ENCODE measurements around the gene TIMELESS. TPM values are rescaled to one million over a fixed set of nuclear protein-coding genes. Genes with fewer than 3 reads are reported as not detected.

The TIMELESS gene
- polyA plus RNA-seq, 1 donor (not counting 4 experiments of a cell fraction or from before 2014, with no cell fraction given): 3.5 TPM

- no peaks in the 10 kb centered on the region for H3K9me1 ChIP-seq (ENCODE audit: control insufficient read depth, extremely low read depth, insufficient read depth, low read length)
- no peaks in the 10 kb centered on the region for H4K20me1 ChIP-seq (ENCODE audit: control insufficient read depth, extremely low read depth, insufficient read depth, low read length)
- H3K4me2 ChIP-seq (ENCODE audit: control insufficient read depth, extremely low read depth, insufficient read depth, low read depth, low read length): no peak overlapping the region
- no peaks in the 10 kb centered on the region for H3K79me2 ChIP-seq (ENCODE audit: control insufficient read depth, insufficient read depth, low read length)
- H3K27me3 ChIP-seq (ENCODE audit: control insufficient read depth, extremely low read depth, insufficient read depth, low read length): peaks cover 6% of the 10 kb centered on the region
- FAIRE-seq (no peak), DNase-seq (ENCODE audit: low read depth, low spot score) (no peak)
- no peaks in the 10 kb centered on the region for H3K9me3 ChIP-seq (ENCODE audit: control insufficient read depth, low read depth, low read length)
- H3K9ac ChIP-seq (ENCODE audit: control insufficient read depth, extremely low read depth, insufficient read depth, low read length): no peak overlapping the region
- TF ChIP-seq CTCF (optimal IDR thresholded peaks at IDR 0.05 in 1 of 3, IDR thresholded peaks at IDR 0.05 in 1 of 3, conservative IDR thresholded peaks at IDR 0.05 in 1 of 3; ENCODE audit: extremely low read depth in 1 of 3, insufficient read depth in 2 of 3, low read length in 3 of 3) (no peak), EZH2 (IDR thresholded peaks at IDR 0.05; ENCODE audit: low read length) (no peak)
- dilution Hi-C loops (cut with MboI; ENCODE audit: extremely low pct_ligation_motif_present, low sequenced_read_pairs): no loop called here
- H3K4me3 ChIP-seq (ENCODE audit: control insufficient read depth in 2 of 3, extremely low read depth in 1 of 3, insufficient read depth in 2 of 3, low read depth in 1 of 3, low read length in 3 of 3): no peak overlapping the region
- H2AFZ ChIP-seq (ENCODE audit: control insufficient read depth, low read length): no peak overlapping the region
- no peaks in the 10 kb centered on the region for H3K4me1 ChIP-seq (ENCODE audit: control insufficient read depth, extremely low read depth, insufficient read depth, low read length)
- H3K36me3 ChIP-seq (ENCODE audit: control insufficient read depth in 2 of 2, extremely low read depth in 1 of 2, insufficient read depth in 2 of 2, low read length in 2 of 2): no peaks in the 10 kb centered on the region
- H3K27ac ChIP-seq (ENCODE audit: control insufficient read depth, insufficient read depth, low read length): no peak overlapping the region
Measured at GRCh38 chr12:56385873-56386272, 63.4 kb downstream of the TIMELESS start.

GRCh38 chr12:56382611-56383010, 66.6 kb downstream of the TIMELESS start:
- Histone ChIP-seq H3K79me2 (ENCODE audit: control insufficient read depth, insufficient read depth, low read length) (no peaks in the 10 kb centered on the region), H3K36me3 (ENCODE audit: control insufficient read depth in 2 of 2, extremely low read depth in 1 of 2, insufficient read depth in 2 of 2, low read length in 2 of 2) (no peaks in the 10 kb centered on the region), H3K4me3 (ENCODE audit: control insufficient read depth in 2 of 3, extremely low read depth in 1 of 3, insufficient read depth in 2 of 3, low read depth in 1 of 3, low read length in 3 of 3) (no peak overlapping the region), H3K27me3 (ENCODE audit: control insufficient read depth, extremely low read depth, insufficient read depth, low read length) (peaks cover 6% of the 10 kb centered on the region), H3K27ac (ENCODE audit: control insufficient read depth, insufficient read depth, low read length) (no peak overlapping the region), H4K20me1 (ENCODE audit: control insufficient read depth, extremely low read depth, insufficient read depth, low read length) (no peaks in the 10 kb centered on the region), H3K9ac (ENCODE audit: control insufficient read depth, extremely low read depth, insufficient read depth, low read length) (no peak overlapping the region), H3K9me1 (ENCODE audit: control insufficient read depth, extremely low read depth, insufficient read depth, low read length) (no peaks in the 10 kb centered on the region), H3K4me2 (ENCODE audit: control insufficient read depth, extremely low read depth, insufficient read depth, low read depth, low read length) (no peak overlapping the region), H3K4me1 (ENCODE audit: control insufficient read depth, extremely low read depth, insufficient read depth, low read length) (no peaks in the 10 kb centered on the region), H3K9me3 (ENCODE audit: control insufficient read depth, low read depth, low read length) (no peaks in the 10 kb centered on the region), H2AFZ (ENCODE audit: control insufficient read depth, low read length) (no peak overlapping the region)
- dilution Hi-C loops (cut with MboI; ENCODE audit: extremely low pct_ligation_motif_present, low sequenced_read_pairs): no loop called here
- TF ChIP-seq EZH2 (IDR thresholded peaks at IDR 0.05; ENCODE audit: low read length) (no peak), CTCF (optimal IDR thresholded peaks at IDR 0.05 in 1 of 3, IDR thresholded peaks at IDR 0.05 in 1 of 3, conservative IDR thresholded peaks at IDR 0.05 in 1 of 3; ENCODE audit: extremely low read depth in 1 of 3, insufficient read depth in 2 of 3, low read length in 3 of 3) (no peak)
- no peak for FAIRE-seq
- no peak for DNase-seq (ENCODE audit: low read depth, low spot score)
